H54 (cell line): ENCODE results near the gene GPR151.

Source experiments
- DNase-seq: peaks from one replicate; pipeline ENCODE4 v3.0.0; 2011; ENCODE audit warnings: low spot score, mixed read lengths; ENCODE audit not compliant: insufficient read length
- FAIRE-seq: peaks from 3 replicates; lab custom pipeline; 2011; peaks lifted over from hg19 to GRCh38; lab: Jason Lieb, UNC
- POLR2A ChIP-seq: IDR thresholded peaks from 2 replicates; pipeline ENCODE4 v1.6.1; 2011; ENCODE audit warnings: low read depth, mild to moderate bottlenecking, low read length

Gene GPR151

GRCh38 chr5:146533882-146534281 lies 17.9 kb upstream of the GPR151 start:
- no peak for FAIRE-seq
- TF ChIP-seq POLR2A: no peak
- no peak for DNase-seq

DNA sequence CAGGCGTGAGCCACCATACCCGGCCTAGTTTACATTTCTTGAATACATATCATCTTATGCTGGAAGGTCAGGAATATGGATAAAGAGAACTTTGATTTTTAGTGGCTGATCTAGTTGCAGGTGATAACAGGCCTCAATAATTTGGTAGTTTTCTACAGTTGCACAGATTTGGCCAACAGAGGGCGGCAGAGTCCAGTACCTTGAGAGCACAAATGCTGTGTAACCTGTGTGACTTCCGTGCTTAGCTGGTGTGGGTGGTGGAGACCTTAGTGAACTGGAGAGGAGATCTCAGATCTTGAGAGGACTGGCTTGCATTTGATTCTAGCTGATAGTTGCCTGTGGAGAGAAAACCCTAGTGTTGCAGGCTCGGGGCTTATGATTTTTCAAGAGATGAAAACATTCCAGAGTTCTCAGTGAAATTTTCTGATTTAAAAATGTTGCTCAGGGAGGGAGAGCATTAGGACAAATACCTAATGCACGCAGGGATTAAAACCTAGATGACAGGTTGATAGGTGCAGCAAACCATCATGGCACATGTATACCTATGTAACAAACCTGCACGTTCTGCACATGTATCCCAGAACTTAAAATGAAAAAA lies 17.4 kb upstream of the GPR151 start:
- peak; percentile 82 for DNase-seq
- no peak for TF ChIP-seq POLR2A
- FAIRE-seq: peak; percentile 96

GRCh38 chr5:146529984-146530383 lies 14.0 kb upstream of the GPR151 start:
- no peak for TF ChIP-seq POLR2A
- DNase-seq: no peak
- no peak for FAIRE-seq

DNA sequence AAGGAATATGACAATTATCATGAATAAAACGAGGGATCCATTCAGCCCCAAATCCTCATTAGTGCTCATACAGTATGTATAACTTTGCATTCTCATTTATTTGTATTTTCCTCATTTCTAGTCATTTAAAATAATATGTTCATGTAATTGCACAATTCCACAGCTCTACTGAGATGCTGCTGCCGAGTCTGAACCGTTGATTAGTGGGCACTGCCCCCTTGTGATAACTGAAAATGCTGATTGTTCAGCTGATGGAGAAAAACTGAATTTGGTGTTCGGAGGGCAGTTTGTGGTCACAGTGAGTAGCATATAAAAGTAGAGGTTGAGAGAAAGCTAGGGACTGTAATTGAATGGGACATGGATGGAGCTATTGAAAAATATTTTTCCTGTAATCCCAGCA lies 12.2 kb upstream of the GPR151 start:
- TF ChIP-seq POLR2A: no peak
- DNase-seq (no peak), FAIRE-seq (no peak)

GRCh38 chr5:146527785-146528184 lies 11.8 kb upstream of the GPR151 start:
- FAIRE-seq: no peak
- no peak for DNase-seq
- TF ChIP-seq POLR2A: no peak

- DNase-seq: no peak
- no peak for TF ChIP-seq POLR2A
- no peak for FAIRE-seq
These were observed 7.7 kb upstream of the GPR151 start for GRCh38 chr5:146523698-146524097.

DNA sequence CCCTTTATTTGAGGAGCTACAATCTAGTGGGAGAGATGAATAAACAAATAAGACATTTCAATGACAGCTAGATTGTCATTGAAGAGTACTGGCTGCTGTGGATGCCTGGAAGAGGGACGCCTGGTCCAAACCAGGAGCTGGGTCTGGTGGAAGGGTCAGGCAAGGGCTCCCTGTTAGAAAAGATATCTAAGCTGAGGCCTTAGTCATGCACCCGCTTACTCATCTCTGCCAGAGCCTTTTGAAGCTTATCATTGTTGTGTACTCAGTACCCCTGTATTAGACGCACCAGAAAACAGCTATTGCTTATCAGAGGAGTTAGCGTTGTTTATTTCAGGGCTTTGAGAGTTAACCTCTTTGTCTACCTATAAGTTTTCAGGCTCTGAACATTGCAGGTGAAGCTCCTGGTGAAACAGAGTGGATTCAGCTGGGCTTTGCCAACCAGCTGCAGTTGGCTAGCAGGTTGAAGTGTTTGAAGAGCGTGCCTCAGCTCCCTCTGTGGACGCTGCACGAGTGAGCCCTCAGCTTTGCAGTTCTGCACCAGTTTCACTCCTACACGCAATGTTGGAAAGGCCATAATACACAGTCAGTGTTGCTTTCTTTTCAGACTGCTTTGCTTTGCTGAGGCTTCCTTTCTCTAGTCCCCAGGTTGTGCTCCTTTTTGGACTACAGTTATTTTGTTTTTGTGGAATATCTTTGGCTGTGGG lies 5.6 kb upstream of the GPR151 start:
- no peak for DNase-seq
- FAIRE-seq: no peak
- TF ChIP-seq POLR2A: no peak

DNA sequence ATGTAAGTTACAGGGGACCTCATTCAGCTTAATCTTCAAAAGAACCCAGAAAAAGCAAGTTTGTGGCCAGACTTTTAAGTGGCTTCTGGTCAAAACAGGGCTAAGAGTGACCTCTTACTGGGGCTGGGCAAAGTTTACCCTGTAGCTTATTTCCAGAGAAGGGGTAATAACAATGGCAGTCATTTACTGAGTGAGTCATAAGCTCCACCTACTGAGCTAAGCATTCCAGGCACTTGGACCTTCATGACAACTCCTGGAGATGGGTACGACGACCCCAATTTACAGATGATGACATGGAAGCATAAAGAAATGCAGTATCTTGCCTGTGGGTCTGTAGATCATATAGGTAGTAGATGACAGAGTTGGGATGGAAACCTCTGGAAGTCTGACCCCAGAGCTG lies 4.7 kb upstream of the GPR151 start:
- FAIRE-seq (no peak), DNase-seq (no peak)

DNA sequence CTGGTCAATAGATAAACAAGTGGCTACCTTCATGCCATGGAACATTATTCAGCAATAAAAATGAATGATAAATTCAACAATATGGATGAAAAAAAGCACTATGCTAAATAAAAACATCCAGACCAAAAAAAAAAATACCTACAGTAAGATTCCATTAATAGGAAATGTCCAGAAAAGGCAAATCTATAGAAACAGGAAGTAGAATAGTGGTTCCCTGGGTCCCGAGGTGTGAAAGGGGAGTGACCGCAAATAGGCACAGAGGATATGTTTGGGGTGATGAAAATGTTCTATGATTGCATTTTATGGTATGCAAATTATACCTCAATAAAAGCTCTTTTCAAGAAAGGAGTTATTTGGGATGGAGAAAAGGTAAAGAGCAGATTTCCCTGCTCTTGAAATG lies 3.6 kb upstream of the GPR151 start:
- no peak for DNase-seq
- TF ChIP-seq POLR2A: no peak
- FAIRE-seq: no peak

More for the DNA sequence above, 4.7 kb upstream of the GPR151 start:
- TF ChIP-seq POLR2A: no peak

GRCh38 chr5:146515473-146516150 lies 378 bp downstream of the GPR151 start:
- DNase-seq: no peak
- no peak for FAIRE-seq
- TF ChIP-seq POLR2A: no peak

DNA sequence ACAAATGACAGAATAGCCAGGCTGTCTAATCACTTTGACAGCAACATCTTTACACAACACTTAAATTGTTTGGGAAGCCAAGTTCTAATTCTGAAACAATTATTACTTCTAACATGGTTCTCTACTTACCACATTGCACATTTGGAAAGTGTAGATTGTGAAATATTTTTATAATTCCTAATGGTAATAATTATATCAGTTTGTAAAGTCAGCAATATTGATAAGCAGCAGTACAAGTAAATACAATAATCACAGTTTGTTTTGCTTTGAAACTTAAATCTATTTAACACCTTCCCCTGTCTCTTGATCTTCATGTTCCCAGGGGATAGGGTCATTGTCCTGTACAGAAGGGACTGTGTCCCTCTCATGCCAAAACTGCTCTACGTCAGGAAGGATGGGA lies 1.4 kb downstream of the GPR151 start:
- FAIRE-seq (no peak), DNase-seq (no peak)
- TF ChIP-seq POLR2A: no peak

DNA sequence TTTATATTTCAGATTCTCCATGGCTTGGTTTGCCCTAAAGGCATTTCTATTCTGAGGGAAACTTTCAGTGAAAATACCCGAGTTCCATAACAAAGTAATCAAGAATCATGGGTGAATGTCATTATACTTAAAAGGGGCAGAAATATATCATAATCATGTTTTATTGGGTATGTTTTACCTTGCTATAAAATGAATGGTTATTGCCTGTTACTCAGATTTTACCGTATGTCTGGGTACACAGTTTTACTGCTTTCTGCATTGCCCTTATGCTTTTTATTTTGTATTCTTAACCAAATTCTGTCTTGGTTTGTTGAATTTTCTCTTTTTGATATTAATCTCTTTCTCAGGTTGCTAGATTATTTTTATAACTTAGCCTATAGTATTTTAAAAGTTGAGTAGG lies 2.5 kb downstream of the GPR151 start:
- TF ChIP-seq POLR2A: no peak
- no peak for DNase-seq
- FAIRE-seq: no peak

GRCh38 chr5:146510559-146511125 lies 5.3 kb downstream of the GPR151 start:
- TF ChIP-seq POLR2A: no peak
- DNase-seq (no peak), FAIRE-seq (no peak)

DNA sequence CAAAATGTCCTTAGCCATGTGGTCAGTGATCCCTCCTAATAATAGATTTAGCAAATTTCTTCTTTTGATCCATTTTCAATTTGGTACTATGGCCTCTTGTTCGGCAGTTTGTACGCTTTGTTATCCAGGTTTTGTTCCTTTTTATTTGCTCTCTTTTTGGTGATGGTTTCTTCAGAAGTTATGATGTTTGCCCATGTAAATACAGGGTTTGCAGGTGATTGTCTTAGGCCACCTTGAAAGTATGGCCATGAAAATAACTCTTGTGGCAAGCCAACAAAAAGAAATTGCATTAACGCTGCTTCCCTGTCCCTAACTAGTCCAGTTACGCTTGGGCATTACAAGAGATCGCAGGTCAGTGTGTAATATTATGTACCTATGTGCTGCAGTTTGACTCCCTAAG lies 8.6 kb downstream of the GPR151 start:
- FAIRE-seq: no peak
- TF ChIP-seq POLR2A: no peak
- DNase-seq: no peak
